Lower leg skin (tissue), 3 donors: ENCODE measurements around the gene LAD1.

Source experiments
- CTCF ChIP-seq, 3 donors: fragments of 450-650 bp; IDR thresholded peaks; one replicate each; pipeline ENCODE4 v1.5.1; 2016; ENCODE audit warnings: antibody characterized with exemption in 3 of 3, mild to moderate bottlenecking in 3 of 3, moderate library complexity in 2 of 3
- POLR2A ChIP-seq, 2 donors: fragments of 450-650 bp; IDR thresholded peaks; one replicate each; pipeline ENCODE4 v1.6.1; 2016 to 2017; ENCODE audit warnings: antibody characterized with exemption in 2 of 2, mild to moderate bottlenecking in 1 of 2, moderate library complexity in 1 of 2

- TF ChIP-seq POLR2A (IDR thresholded peaks at IDR 0.05), result no peak
- no peak for TF ChIP-seq CTCF (IDR thresholded peaks at IDR 0.05)
Measured at GRCh38 chr1:201430776-201431175, 31.7 kb upstream of the LAD1 start.
